Heart left ventricle (tissue), 16 donors: Measurements from ENCODE around the gene RAB9B. TPM values are rescaled to one million over a fixed set of nuclear protein-coding genes. Genes with fewer than 3 reads are reported as not detected.

Experiments
- ATAC-seq, 4 donors: fragments of 200-7000 bp; cut with Tn5 transposase; one replicate each; pipeline ENCODE4 v1.9.1; 2020 to 2022; ENCODE audit warnings: moderate library complexity in 4 of 4, mild to moderate bottlenecking in 3 of 4, moderate number of reproducible peaks in 1 of 4
- DNase-seq, 5 donors: peaks; one replicate each; pipeline ENCODE4 v3.0.0-alpha.2; 2020
- H3K27ac ChIP-seq, 12 donors: fragments of 200-600 bp; sonication (generic) in 4 of 12; one replicate each; pipeline versions ENCODE4 v1.5.0 to v1.8.0; 2016 to 2022; ENCODE audit warnings: mild to moderate bottlenecking in 2 of 12
- H3K27me3 ChIP-seq, 9 donors: fragments of 200-600 bp; sonication (generic) in 2 of 9; one replicate each; pipeline versions ENCODE4 v1.5.1 to v1.8.0; 2016 to 2022; ENCODE audit warnings: mild to moderate bottlenecking in 3 of 9
- H3K36me3 ChIP-seq, 9 donors: fragments of 200-600 bp; sonication (generic) in 2 of 9; one replicate each; pipeline versions ENCODE4 v1.5.0 to v1.8.0; 2018 to 2022; ENCODE audit warnings: mild to moderate bottlenecking in 2 of 9
- H3K4me1 ChIP-seq, 12 donors: fragments of 200-600 bp; sonication (generic) in 4 of 12; one replicate each; pipeline versions ENCODE4 v1.5.0 to v1.8.0; 2016 to 2022; ENCODE audit warnings: mild to moderate bottlenecking in 3 of 12
- H3K4me3 ChIP-seq, 12 donors: fragments of 200-600 bp; sonication (generic) in 4 of 12; one replicate each; pipeline versions ENCODE4 v1.5.0 to v1.8.0; 2017 to 2022; ENCODE audit warnings: mild to moderate bottlenecking in 9 of 12, moderate library complexity in 4 of 12
- H3K9me3 ChIP-seq, 12 donors: fragments of 200-600 bp; sonication (generic) in 4 of 12; one replicate each; pipeline versions ENCODE4 v1.5.0 to v1.8.0; 2016 to 2022; ENCODE audit warnings: mild to moderate bottlenecking in 1 of 12
- POLR2A ChIP-seq, 2 donors: fragments of 450-650 bp; IDR thresholded peaks; one replicate each; pipeline ENCODE4 v1.6.1; 2017; ENCODE audit warnings: antibody characterized with exemption in 2 of 2, mild to moderate bottlenecking in 2 of 2, moderate library complexity in 2 of 2
- whole genome bisulfite sequencing, 4 donors: extraction: QIAGEN DNeasy Blood & Tissue Kit in 2 of 4; methylation state at CpG; one replicate each; pipeline versions ENCODE4 v1.1.5 to v1.1.7; 2013 to 2018; 5-methylcytosine and 5-hydroxymethylcytosine counted together
- intact Hi-C, 10 donors: fragments of 100-400 bp; cut with DNase I; formaldehyde crosslinking; loops; one replicate each; pipeline versions ENCODE4 v1.11.1 to v1.14.2; 2022
- polyA plus RNA-seq, 2 donors: library from polyadenylated mRNA; stranded (reverse); fragments of 200-250 nt; gene quantifications; one replicate each; pipeline ENCODE4 v1.2.3, GENCODE V29; 2013
- total RNA-seq, 9 donors: library from RNA; depleted of rRNA in 2 of 9; stranded (reverse); fragments of >200 nt in 2 of 9; fragmentation: NEBNext Ultra II Directional in 3 of 9; extraction: Animal tissue kit (Norgen Biotek cat#: 25700) in 3 of 9; gene quantifications; one replicate each; pipeline versions ENCODE4 v1.1.0 to v1.2.4, GENCODE V29; 2016 to 2023
- TF ChIP-seq, protein P1 (sequence below), 12 donors: fragments of 200-600 bp; sonication (generic) in 4 of 12; IDR thresholded peaks; one replicate each; pipeline versions ENCODE4 v1.5.0 to v1.8.0; 2018 to 2022; ENCODE audit warnings: antibody characterized with exemption in 12 of 12, mild to moderate bottlenecking in 5 of 12
- donor health status: ischemic (EF 13 %, LVEDD 7.1; RV severe dilation, severe dysfunction).
- donor health status: healthy with polysubstance abuse.
- donor health status: DM: no; HTN: yes; CAD: no.
- donor health status: DM: no; HTN: no; CAD: no.
- donor health status: ischemic (EF 25% LVEDD 6.9; RV normal size, moderate dysfunction).
- donor health status: ischemic (EF 25% LVEDD 5.7; RV mildly dilated, moderate dysfunction).
- donor health status: healthy.
- donor health status: DM: yes; HTN: yes; CAD: no.
- donor health status: ischemic (EF 35%, LVEDD 5.7; RV mildly dilated, moderate dysfunction).
- donor health status: nonischemic (EF 11% LVEDD 7.7; RV severe dilation, severe dysfunction).
- donor health status: DM: yes; HTN: yes; CAD: no.
- donor health status: PGD.
- donor health status: ischemic (EF 29% LVEDD 5.4; RV normal size, mild dysfunction).
- donor health status: nonischemic (EF 23%, LVEDD 6.1; RV moderate dilation, normal function).

RAB9B gene
- total and polyA plus RNA-seq, 11 donors, result 6.8 to 44.7 (median 26.7) TPM

DNA sequence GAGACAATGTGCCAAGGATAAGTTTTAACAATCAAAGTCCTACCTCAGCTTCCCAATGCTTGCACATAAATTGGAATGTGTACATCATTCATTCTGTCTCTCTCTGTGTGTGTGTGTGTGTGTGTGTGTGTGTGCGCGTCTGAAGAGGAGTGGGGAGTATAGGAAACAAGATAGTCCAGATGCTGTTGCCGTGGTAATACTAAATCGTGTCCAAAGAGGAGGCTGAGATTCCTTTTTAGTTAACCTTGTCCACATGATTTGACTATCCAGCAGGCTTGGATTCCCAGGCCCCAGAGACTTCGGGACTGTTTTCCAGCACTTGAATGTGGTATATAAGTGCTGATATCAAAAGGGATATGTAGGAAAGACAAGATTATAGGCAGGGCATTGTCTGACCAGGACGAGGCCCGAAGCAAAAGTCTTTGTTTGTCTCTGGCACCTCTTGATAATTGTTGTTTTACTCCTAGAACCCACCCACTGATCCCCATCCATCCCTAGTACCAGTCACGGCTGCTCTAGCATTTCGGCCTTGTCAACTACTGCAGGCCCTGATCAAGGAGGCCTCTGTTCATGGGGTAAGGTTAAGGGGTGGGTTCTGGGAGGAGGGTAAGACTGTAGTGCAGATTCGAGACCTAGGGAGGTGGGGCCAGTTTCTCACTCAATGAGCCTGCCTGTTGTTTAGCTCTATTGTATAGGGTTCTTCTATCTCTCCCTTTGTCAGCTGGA lies 51.6 kb downstream of the RAB9B start:
- Histone ChIP-seq H3K36me3 (no peaks in the 10 kb centered on the region), H3K27me3 (peaks cover 0 to 15% (median 0%) of the 10 kb centered on the region in 9 donors), H3K9me3 (no peaks in the 10 kb centered on the region), H3K4me3 (no peak overlapping the region), H3K4me1 (peaks cover 0 to 5% (median 0%) of the 10 kb centered on the region in 12 donors), H3K27ac (no peak overlapping the region)
- TF ChIP-seq, protein P1, sequence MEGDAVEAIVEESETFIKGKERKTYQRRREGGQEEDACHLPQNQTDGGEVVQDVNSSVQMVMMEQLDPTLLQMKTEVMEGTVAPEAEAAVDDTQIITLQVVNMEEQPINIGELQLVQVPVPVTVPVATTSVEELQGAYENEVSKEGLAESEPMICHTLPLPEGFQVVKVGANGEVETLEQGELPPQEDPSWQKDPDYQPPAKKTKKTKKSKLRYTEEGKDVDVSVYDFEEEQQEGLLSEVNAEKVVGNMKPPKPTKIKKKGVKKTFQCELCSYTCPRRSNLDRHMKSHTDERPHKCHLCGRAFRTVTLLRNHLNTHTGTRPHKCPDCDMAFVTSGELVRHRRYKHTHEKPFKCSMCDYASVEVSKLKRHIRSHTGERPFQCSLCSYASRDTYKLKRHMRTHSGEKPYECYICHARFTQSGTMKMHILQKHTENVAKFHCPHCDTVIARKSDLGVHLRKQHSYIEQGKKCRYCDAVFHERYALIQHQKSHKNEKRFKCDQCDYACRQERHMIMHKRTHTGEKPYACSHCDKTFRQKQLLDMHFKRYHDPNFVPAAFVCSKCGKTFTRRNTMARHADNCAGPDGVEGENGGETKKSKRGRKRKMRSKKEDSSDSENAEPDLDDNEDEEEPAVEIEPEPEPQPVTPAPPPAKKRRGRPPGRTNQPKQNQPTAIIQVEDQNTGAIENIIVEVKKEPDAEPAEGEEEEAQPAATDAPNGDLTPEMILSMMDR (IDR thresholded peaks at IDR 0.05), result no peak
- TF ChIP-seq POLR2A (IDR thresholded peaks at IDR 0.05), result no peak
- ATAC-seq, result no peak
- DNase-seq, result no peak
- intact Hi-C loops, result no loop called here
- 69 to 89% (median 85%) methylated on average over 10 of the region's 10 CpGs for WGBS, 4 donors

DNA sequence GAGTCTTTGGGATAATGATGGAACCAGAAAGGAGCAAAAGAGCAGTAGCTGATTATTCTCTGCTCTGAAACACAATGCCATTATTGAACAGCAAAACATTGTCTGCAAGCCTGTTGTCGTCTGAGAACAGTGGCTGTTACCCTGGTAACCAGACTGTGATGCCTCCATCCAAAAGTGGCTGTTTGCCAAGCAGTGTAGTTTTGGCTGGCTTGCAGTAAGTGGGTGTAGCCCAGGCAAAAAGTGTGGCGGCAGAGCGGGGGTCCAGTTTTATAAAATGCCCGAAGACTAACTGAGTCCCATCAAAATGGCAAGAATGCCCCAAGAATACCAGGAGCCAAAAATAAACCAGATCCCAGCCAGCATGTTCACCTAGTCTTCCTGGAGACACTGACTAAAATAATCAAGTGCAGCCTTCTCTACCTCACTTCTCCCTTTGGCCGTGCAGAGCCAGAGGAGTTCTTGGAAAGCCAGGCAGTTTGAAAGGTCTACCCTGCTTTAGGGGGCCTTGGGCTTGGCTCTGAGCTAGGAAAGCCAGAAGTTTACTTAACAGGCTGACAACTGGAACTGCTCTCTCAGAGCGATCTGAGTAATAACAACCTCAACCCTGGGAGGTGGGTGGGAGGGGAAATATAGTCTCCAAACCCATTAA lies 52.8 kb downstream of the RAB9B start:
- H3K27me3 ChIP-seq, result peaks cover 0 to 17% (median 0%) of the 10 kb centered on the region in 9 donors
- peaks cover 0 to 5% (median 0%) of the 10 kb centered on the region in 12 donors for H3K4me1 ChIP-seq
- no peaks in the 10 kb centered on the region for H3K36me3 ChIP-seq
- ATAC-seq, result no peak
- TF ChIP-seq, protein P1 (IDR thresholded peaks at IDR 0.05), result no peak
- TF ChIP-seq POLR2A (IDR thresholded peaks at IDR 0.05), result no peak
- 44 to 67% (median 58%) methylated on average over 6 of the region's 6 CpGs for WGBS, 4 donors
- H3K27ac ChIP-seq, result no peak overlapping the region
- DNase-seq, result no peak
- H3K4me3 ChIP-seq, result no peak overlapping the region
- no peaks in the 10 kb centered on the region for H3K9me3 ChIP-seq
- intact Hi-C loops, result loop anchor here in 6 of 10 donors (10.0 kb wide), 2 partner anchors 54 to 64 kb away; partner anchors contain the start of gene TMEM31 (in 5 of the 6)

DNA sequence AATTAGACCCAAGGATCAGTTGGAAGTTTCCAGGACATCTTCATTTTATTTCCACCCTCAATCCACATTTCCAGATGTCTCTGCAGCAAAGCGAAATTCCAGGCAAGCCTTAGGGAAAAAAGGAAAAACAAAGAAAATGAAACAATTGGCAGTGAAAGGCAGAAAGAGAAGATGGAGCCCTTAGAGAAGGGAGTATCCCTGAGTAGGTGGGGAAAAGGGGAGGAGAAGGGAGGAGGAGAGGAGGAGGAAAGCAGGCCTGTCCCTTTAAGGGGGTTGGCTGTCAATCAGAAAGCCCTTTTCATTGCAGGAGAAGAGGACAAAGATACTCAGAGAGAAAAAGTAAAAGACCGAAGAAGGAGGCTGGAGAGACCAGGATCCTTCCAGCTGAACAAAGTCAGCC lies 55.5 kb downstream of the RAB9B start, which contains the start of gene PLP1:
Gene PLP1, plus strand, starts transcription at position 295 of the 400 bp plus-strand sequence. CDS start 156 bp downstream, outside the sequence.
- ATAC-seq (no peak), DNase-seq (no peak)
- Histone ChIP-seq H3K27me3 (peaks cover 0 to 15% (median 0%) of the 10 kb centered on the region in 9 donors), H3K9me3 (no peaks in the 10 kb centered on the region), H3K27ac (no peak within 1 kb of the TSS), H3K36me3 (no peaks in the 10 kb centered on the region), H3K4me1 (peaks cover 0 to 5% (median 0%) of the 10 kb centered on the region in 12 donors), H3K4me3 (peak within 1 kb of the TSS in 6 of 12 donors; percentile 1 to 37 (median 8))
- intact Hi-C loops, result loop anchor here in 6 of 10 donors (10.0 kb wide), 2 partner anchors 52 to 62 kb away; partner anchors contain the start of gene TMEM31 (in 5 of the 6)
- no peak for TF ChIP-seq POLR2A (IDR thresholded peaks at IDR 0.05)
- TF ChIP-seq, protein P1 (IDR thresholded peaks at IDR 0.05), result no peak
- 63 to 74% (median 67%) methylated on average over 2 of the region's 2 CpGs for WGBS, 4 donors
